Right ventricle myocardium inferior (tissue), 1 donor: ENCODE results near the gene VEGFB. TPM values are rescaled to one million over a fixed set of nuclear protein-coding genes. Genes with fewer than 3 reads are reported as not detected.

Source experiments
- ATAC-seq: fragments of 200-7000 bp; cut with Tn5 transposase; one replicate; pipeline ENCODE4 v1.9.1; 2020; ENCODE audit warnings: mild to moderate bottlenecking, moderate library complexity
- DNase-seq: peaks from one replicate; pipeline ENCODE4 v3.0.0; 2021; ENCODE audit errors: missing footprints
- intact Hi-C: fragments of 100-400 bp; cut with DNase I; formaldehyde crosslinking; loops from one replicate; pipeline ENCODE4 v1.11.0; 2022
- total RNA-seq: library from RNA; stranded (reverse); fragmentation: NEBNext Ultra II Directional; extraction: Animal tissue kit (Norgen Biotek cat#: 25700); gene quantifications from one replicate; pipeline ENCODE4 v1.2.1, GENCODE V29; 2021
- donor health status: DM: no; HTN: yes; CAD: no; lungs with severe emphysema.

VEGFB gene
- total RNA-seq, 1 donor from 2014 or later: 272 TPM

DNA sequence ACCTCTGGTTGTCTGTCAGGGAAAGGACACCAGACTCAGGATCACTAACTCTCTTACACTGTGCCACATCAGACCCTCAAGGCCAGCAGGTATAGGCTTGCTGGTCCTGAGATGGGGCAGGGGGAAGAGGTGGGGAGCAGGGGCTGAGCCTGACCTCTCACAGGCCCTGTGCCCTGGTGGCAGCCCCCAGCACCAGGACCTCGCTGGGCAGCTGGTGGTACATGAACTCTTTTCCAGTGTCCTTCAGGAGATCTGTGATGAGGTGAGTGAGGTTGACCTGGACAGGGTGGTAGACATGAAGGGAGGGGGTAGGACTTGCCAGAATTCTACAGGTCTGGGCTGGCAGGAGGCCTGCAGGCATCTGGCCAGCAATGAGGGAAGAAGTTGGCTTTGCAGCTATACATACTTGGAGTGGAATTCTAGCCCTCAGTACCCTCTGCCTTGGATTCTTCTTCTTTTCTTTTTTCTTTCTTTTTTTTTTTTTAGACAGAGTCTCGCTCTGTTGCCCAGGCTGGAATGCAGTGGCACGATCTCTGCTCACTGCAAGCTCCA lies 6.9 kb upstream of the VEGFB start:
- no peak for ATAC-seq
- no peak for DNase-seq
- intact Hi-C loops: no loop called here

DNA sequence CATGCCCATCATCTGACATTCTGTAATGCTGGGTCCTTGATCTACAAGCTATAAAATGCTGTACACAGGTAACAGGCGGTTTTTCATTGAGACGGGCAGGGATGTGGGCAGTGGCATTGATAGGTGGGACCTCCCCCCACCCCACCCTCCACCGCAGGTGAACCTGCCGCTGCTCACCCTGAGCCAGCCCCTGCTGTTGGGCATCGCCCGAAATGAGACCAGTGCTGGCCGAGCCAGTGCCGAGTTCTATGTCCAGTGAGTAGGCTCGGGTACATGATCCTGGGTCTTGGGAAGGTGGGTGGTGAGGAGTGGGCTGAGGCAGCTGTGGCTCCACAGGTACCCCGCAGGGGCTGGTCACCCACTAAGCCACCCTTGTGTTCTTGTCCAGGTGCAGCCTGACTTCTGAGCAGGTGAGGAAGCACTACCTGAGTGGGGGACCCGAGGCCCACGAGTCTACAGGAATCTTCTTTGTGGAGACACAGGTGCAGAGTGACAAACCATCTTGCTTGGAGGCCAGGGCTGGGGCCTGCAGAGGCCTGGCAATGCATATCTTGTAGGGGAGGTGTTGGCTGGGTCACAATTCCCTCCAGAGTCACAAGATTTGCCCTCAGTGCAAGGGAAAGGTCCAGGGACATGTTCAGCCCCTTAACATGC lies 5.2 kb upstream of the VEGFB start:
- no peak for DNase-seq
- no peak for ATAC-seq
- intact Hi-C loops: no loop called here

GRCh38 chr11:64229744-64230170 lies 4.6 kb upstream of the VEGFB start:
- no peak for DNase-seq
- intact Hi-C loops: no loop called here
- ATAC-seq: no peak

DNA sequence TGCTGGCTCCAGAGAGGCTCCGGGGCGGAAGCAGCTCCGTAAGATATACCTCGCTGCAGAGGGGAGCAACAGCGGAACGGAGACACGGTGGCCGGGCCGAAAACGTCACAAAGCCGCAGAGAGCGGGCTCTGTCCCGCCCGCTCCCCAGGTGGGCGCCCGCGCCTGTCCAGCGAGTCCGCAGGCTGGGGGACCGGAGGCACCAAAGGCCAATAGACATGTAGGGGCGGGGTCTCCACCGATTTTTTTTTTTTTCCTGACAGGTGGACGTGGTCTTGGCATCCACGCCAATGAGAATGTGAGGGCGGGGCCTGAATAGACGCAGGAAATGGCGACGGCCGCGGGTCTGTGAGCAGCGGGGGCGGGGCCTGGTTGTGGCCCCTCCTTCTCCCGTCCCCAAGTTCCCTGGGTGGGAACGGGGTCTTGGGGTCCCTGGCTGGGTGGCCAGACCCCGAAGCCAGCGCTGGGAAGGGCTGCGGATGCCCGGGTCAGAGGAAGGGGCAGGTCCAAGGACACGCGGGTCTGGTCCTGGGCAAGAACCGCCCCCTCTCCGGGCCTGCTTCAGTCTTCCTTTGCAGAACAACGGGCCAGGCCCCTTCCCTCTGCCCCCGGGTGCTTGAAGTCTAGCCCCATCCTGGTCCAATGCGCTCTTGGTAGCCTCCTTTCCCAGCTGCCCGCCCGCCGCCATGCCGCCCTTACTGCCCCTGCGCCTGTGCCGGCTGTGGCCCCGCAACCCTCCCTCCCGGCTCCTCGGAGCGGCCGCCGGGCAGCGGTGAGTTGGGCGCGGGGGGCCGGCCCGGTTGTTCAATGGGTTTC lies 4.0 kb upstream of the VEGFB start, which contains the start of gene DNAJC4:
Gene DNAJC4, plus strand, starts transcription at position 378 of the 814 bp plus-strand sequence. Its CDS starts 307 bp downstream, at position 685.
- intact Hi-C loops: no loop called here
- ATAC-seq: peak; percentile 64
- peak; percentile 96 for DNase-seq

- DNase-seq (no peak), ATAC-seq (no peak)
- intact Hi-C loops: no loop called here
Measured at GRCh38 chr11:64230985-64231365, 3.4 kb upstream of the VEGFB start.

DNA sequence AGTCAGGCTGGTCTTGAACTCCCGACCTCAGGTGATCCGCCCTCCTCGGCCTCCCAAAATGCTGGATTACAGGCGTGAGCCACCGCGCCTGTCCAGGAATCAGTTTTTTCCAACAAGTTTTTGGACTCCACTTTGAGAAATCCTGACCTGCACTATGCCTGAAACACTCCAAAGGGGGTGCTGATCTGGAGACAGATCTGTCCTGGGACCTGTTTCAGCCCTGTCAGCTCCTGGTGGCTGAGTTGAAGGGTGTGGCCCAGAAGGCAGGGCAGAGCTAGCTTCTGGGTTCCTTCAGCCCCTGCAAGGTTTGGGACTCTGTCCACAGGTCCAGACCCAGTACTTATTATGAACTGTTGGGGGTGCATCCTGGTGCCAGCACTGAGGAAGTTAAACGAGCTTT lies 2.8 kb upstream of the VEGFB start:
- ATAC-seq: no peak
- DNase-seq: no peak
- intact Hi-C loops: no loop called here

GRCh38 chr11:64232182-64232966 lies 2.0 kb upstream of the VEGFB start:
- DNase-seq: no peak
- intact Hi-C loops: no loop called here
- no peak for ATAC-seq

DNA sequence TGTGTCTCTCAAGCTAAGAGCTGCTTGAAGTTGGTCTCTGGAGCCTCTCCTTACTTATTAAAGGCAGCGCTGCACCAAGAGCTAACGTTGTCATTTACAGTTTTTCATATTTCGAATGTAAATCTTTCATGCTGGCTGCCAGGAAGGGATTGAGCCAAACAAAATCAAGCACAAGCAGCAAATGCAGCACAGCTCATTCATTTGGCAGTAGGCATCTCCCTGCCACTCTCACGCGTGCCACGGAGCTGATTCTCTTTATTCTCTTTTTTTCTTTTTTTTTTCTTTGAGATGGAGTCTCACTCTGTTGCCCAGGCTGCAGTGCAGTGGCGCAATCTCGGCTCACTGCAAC lies 1.4 kb upstream of the VEGFB start:
- intact Hi-C loops: no loop called here
- DNase-seq (no peak), ATAC-seq (no peak)

DNA sequence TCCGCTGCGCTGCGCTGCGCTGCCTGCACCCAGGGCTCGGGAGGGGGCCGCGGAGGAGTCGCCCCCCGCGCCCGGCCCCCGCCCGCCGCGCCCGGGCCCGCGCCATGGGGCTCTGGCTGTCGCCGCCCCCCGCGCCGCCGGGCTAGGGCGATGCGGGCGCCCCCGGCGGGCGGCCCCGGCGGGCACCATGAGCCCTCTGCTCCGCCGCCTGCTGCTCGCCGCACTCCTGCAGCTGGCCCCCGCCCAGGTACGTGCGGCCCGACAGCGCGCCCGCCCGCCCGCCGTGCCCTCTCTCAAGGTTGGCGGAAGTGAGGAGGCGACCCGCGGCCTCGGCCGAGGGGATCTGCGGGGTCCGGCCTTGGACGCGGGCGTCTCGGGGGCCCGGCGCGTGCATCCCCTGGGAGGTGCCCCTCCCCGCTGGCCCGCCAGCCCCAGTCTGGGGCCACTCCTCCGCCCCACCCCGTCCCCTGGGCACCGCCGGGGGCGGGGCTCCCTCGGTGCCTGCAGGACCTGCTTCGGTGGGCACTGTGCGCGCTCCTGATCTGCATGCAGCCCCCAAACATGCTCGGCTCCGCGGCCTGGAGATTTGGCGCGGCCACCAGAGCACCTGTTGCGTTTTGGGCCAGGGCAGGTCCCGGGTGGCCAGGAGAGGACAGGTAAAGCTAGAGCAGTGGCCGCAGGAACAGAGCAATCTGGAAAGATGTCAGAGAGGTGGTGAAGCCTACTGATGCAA lies 429 bp downstream of the VEGFB start:
- ATAC-seq: peak; percentile 34
- intact Hi-C loops: no loop called here
- peak; percentile 82 for DNase-seq

DNA sequence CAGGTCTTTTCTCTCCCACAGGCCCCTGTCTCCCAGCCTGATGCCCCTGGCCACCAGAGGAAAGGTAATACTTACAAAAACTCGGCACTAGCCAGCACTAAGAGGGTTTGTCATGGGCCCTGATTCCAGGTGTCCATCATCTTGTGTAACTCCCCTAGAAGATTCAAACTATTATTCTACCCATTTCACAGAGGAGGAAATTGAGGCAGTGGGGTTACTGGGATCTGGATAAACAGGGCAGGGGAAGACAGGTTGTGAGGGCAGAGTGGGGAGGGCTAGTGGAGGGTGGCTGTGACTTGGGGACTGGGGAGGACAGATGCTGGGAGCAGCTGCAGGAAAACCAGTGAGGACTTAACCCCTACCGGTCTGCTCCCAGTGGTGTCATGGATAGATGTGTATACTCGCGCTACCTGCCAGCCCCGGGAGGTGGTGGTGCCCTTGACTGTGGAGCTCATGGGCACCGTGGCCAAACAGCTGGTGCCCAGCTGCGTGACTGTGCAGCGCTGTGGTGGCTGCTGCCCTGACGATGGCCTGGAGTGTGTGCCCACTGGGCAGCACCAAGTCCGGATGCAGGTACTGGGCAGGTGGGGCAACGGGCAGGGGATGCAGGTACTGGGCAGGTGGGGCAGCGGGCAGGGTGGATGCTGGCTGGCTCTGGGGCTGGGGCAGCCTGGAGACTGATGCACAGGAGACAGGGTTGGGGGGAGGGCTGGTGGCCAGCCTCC lies 1.2 kb downstream of the VEGFB start:
- no peak for DNase-seq
- ATAC-seq: no peak
- intact Hi-C loops: no loop called here

GRCh38 chr11:64237484-64237951 lies 3.1 kb downstream of the VEGFB start:
- intact Hi-C loops: no loop called here
- no peak for ATAC-seq
- DNase-seq: no peak

- ATAC-seq: no peak
- DNase-seq: no peak
- intact Hi-C loops: no loop called here
Measured at GRCh38 chr11:64238076-64238475, 3.7 kb downstream of the VEGFB start.

- no peak for ATAC-seq
- intact Hi-C loops: no loop called here
- DNase-seq: no peak
Measured at GRCh38 chr11:64238999-64239398, 4.6 kb downstream of the VEGFB start.

- DNase-seq: no peak
- intact Hi-C loops: loop anchor here (2.0 kb wide), 1 partner anchor 65 kb away; the partner anchor contains the start of gene ESRRA
Measured at GRCh38 chr11:64239662-64240434, 5.5 kb downstream of the VEGFB start.

DNA sequence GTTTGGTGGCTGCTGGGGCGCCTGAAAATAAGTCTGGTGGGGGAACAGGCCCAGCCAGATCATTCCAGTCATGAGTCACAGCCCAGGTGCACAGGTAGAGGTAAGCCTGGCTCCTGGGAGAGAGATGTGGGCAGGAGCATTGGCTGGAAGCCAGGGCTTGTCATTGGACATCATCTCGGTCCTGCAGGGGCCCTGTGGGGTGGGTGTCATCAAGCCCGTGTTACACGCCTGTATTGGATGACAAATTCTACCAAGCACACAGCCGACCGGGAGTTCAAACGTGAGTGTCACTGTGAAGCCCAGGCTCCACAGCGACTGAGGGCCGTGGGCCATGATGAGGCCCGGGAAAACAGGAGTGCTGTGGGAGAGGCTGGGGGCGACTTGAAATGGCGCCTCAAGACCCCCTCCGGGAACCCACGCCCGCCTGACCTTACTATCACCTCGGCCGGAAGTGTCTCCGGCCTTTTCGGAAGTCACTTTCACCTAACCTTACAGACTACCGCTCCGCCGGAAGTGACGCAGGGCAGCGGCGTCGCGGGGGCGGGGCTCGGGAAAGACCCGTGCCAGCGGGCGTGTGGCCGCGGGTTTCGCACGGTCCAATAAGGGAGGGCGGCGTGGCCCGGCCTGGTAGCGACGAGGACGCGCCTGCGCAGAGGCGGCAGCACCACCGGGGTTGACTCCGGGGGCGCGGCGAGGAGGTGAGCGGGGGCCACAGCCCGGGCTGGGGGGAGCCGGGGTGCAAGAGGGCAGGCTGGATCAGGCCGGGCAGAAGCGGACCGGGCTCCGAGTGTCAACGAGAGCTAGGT lies 6.3 kb downstream of the VEGFB start, which contains the start of gene FKBP2:
Gene FKBP2, plus strand, starts transcription at position 661 of the 806 bp plus-strand sequence. CDS start 1,293 bp downstream, outside the sequence.
- intact Hi-C loops: loop anchor here (2.0 kb wide), 1 partner anchor 64 kb away; the partner anchor contains the start of gene ESRRA
- ATAC-seq (peak; percentile 81), DNase-seq (peak; percentile 99)

More at GRCh38 chr11:64239662-64240434, 5.5 kb downstream of the VEGFB start:
- no peak for ATAC-seq

- intact Hi-C loops: loop anchor here (2.0 kb wide), 1 partner anchor 64 kb away; the partner anchor contains the start of gene ESRRA
- DNase-seq (peak; percentile 99), ATAC-seq (peak; percentile 90)
Measured at GRCh38 chr11:64241241-64241490, 6.8 kb downstream of the VEGFB start.
